GM18502 (cell line): ENCODE data around the gene PBX1.
"Not testable (repeated sequence)": the region's sequence is repeated elsewhere in the genome, so short reads cannot be mapped to it uniquely, and the experiment has no call there.

Source experiments
- ATAC-seq: cut with Tn5 transposase; IDR thresholded peaks from one replicate; pipeline ENCODE4 v1.9.1; 2021; ENCODE audit warnings: mild to moderate bottlenecking; ENCODE audit not compliant: unreplicated experiment, poor library complexity

Gene PBX1

DNA sequence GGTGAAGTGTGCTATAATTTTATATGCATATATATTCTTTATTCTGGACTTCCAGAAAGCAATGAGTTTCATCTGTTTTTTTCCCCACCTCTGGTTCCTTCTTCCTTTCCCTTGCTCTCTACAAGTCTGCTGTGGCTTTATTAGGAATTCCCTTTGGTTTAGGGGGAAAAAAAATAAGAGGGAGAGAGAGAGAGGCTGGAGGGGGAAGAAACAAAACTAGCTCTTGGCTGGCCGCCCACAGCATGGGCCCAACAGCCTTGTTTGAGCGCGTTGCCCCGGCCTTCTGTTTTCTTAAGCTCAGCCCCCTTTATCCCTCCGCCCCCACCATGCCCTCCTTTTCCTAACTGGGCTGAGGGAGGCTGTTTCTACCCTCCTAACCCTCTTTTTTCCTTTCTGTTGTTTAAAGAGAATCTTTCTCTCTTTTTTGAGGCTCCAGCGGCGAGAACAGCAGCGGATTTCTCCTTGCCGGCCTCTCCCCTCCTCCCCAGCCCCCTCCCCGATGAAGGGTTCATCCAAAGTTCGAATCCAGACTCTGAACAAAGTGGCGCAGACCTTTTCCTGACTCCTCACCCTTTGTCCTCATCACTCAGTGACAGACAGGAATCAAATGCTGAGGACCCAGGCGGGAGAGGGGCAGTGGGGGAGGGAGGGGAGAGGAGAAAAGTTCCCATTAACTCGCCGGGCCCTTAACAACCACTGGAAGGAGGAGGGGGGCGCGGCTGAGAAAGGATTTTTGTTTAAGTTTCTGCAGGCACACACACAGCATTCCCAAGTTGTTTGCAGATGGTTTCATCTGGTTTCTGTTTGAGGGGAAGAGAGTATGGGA lies 29.7 kb downstream of the PBX1 start:
- no peak for ATAC-seq

DNA sequence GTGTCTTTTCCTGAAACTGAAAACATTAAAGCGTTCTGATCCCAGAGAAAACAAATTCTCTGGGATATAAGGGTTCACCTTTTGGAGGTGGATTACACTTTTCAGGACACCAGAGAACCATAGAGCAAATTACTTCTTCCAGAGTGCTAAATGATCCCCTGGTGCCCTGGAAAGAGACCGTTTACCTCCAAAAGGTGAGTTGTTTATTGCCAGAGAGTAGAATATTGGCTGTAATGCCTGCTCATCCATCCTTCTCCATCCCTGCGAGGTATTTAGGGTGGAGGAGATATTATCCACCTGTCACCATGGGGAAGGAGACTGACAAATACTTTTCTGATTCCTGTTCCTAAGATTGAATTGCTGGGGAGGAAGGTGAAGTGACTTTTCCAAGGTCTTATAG lies 30.4 kb downstream of the PBX1 start:
- no peak for ATAC-seq

DNA sequence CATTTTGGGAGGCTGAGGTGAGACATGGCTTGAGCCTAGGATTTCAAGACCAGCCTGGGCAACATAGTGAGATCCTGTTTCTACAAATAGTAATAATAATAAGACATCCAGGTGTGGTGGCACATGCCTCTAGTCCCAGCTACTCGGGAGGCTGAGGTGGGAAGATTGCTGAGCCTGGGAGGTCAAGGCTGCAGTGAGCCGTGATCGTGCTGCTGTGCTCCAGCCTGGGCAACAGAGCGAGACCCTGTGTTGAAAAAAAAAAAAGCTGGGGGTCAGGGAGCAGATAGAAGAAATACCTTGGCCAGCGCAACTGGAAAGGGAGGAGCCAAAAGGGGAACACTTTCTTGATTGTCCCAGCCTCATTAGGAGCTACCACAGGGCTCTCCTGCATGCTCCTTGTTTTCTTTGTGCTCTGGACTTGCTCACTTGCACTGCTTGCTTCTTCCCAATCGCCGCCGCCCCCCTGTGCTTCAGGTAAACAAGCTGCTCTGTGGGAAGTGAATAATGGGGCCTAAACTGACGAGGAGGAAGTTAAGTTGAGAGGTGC lies 31.1 kb downstream of the PBX1 start:
- no peak for ATAC-seq

DNA sequence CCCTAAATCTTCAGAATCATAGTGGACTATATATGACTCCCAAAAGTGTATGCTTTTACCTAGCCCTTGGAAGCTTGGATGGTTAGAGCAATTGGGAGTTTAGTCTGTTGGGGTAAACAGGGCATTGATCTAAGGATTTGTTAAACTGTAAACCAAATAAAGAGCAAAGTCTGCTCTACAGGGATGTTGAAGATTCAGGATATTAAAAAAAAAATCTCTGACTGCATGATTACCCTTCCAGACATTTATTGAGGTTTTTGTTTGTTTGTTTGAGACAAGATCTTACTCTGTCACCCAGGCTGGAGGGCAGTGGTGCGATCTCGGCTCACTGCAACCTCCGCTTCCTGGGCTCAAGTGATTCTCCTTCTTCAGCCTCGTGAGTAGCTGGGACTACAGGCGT lies 31.6 kb downstream of the PBX1 start:
- no peak for ATAC-seq

DNA sequence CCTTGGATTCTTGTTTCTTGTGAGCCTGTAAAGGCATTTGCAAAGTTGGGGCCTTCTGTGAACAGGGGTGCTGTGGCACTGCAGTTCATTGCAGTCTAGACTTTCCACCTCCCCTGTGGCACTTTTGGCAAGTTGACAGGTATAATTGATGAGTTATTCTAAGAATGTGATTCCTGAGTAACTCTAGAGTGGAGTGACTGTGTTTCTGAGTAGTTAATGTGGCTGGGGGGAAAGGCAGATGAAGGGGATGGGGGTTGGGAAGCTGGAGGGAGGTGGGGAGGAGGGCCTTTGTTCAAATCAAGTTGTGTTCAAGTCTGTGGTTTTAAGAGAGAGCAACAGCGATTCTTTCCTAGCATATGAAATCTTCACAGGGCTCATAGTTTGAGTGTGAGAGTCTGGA lies 32.9 kb downstream of the PBX1 start:
- no peak for ATAC-seq

DNA sequence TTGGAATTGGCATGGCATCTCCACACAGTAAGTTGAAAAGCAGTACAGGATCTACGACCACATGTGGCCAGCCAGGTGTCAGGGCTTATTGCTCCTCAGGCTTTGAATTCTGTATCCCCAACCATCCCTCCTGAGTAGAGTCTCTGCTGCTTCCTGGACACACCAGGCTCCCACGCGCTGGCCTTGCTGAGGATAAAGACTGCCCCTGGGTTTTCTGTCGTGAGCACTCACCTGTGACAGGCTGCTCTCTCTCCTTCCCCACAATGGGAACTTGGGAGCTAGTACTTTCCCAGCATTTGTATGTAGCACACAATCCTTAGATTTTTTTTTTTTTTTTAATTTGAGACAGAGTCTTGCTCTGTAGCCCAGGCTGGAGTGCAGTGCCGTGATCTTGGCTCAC lies 33.6 kb downstream of the PBX1 start:
- ATAC-seq: no peak

DNA sequence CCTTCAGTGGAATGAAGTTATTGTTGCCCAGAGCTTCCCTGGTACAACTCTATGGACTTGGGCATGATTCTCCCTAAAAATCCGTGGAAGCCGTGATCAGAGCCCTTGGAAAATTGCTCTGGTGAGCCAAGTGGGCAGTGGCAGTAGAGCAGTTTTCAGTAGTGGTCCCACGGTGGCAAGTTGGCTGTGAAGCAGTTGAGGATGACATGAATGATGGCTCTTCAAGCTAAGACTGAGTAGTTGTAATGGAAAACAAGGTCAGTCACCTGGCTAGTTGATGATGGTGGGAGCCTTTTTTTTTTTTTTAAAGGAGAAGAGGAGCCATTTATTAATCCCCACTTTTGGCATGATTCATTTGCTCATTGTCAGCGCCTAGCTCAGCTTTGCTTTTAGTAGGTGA lies 36.2 kb downstream of the PBX1 start:
- no peak for ATAC-seq

DNA sequence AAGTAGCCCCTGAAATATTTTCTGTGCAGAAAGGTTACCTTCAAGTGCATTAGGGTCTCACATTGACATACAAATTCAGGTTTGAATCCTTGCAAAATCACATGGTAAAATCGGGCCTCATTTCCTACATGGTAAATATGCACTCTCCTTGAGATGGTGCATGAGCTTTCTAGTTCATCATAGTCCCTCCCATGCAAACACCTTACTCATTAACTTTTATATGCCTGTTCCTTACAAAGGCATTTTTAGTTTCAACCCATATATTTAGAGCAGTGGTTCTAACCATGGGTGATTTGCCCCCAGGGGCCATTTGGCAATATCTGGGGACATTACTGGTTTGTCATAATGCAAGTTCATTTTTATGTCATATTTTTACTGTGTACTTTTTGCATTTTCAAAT lies 37.2 kb downstream of the PBX1 start:
- no peak for ATAC-seq

DNA sequence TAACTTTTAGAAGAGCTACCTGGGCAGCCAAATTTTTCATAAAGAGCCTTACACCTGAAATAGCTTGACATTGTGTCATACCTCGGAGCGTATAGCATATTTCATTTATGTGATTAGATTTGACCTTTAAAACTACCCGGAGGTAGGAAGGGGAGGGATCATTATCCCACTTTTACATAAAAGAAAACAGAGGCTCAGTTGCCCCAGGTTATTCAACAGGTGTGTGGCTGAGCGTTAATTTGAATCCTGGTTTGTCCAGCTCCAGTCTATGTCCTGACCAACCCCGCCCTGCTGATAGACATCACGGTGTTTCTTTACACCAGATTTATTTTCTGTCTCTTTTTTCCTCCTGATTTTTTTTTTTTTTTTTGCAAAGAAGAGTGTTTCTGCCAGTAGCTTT lies 39.7 kb downstream of the PBX1 start:
- no peak for ATAC-seq

DNA sequence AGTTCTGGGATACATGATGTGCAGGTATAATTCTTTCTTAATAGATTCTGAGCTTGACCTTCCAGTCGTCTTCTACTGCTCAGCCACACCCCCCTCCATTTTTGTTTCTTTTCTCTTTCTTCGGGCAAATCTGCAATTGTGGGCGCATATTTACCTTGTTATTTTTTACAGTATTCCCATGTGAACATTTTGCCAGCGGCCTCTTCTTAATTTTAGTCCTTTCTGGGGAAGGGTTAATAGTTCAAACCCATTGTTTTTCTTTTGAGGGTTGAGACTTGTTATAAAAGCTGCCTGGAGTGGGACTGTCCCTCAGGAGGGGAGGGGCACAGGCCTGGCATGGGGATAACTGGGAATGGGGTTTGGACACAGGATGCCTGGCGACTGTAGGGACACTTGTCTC lies 40.3 kb downstream of the PBX1 start:
- no peak for ATAC-seq

DNA sequence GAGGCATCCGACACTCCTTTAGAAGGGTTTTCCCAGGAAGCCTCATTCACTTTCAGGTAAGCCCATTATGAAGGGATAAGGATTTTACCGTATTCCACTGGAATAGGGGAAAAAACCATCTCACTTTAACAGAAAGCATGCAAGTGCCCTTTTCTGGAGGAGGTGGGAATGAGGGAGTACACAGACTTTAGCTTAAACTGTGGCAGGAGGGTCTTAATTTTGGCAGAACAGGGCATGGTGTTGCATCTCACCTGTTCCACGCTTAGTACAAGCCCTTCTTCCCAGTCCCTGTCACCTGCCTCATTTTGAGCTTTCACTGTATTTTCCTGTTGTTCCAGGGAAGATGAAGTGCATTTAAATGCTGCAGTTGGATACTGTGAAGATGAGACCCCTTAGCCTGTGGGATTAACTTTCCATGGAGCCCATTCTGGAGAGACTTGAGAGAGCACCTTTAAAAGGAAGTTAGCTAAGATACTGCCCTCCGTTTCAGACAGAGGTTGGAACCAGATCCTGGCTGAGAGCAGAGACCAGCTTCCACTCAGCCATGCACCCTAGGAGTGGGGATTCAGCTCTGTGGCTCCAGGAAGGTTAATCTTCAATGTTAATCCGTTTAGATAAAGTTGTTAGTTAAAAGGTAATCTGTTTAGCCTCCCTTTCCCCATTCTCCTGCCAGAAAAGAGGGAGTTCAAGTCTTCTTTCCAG lies 42.6 kb downstream of the PBX1 start:
- no peak for ATAC-seq

DNA sequence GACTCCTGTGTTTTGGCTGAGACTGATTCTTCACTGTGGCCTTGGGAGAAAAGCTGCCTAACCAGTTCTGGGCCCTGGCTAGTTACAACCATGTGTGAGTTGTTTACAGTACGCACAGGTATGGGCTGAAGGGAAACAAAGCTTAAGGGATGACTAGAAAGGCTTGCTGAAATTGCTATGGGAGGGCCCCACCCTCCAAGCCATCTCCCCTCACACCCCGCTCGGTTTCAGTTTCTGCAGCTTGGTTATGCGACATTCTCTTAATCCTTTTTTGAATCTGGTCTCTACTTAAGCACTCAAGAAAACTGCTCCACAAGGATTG lies 43.1 kb downstream of the PBX1 start:
- ATAC-seq: no peak

DNA sequence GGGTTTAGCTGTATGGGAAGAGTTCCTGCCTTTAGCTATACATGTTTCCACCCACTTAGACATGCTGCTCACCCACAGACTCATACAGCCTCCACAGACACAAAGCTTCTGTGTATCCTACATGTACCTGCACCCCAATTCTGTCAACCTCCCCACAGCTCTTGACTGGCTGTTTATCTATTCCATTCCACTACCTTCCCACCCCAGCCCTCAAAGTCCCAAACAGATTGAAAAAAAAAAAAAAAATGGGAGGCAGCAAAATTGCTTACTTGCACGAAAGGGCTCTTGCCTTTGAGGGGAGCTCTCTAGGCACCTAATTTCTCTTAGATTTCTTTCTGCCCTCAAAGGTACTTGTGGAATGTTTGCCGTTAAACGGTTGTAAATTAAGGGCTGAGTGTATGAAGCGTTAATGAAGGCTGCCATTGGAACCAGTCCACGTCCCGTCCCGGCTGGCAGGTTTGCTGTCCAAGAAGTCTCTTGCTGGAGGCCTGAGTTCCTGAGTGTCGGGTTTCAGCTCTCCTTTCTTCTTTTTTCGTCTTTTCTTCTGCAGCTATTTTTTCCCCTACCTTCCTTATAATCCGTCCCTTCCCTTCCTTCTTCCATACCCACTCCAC lies 43.6 kb downstream of the PBX1 start:
- ATAC-seq: no peak

DNA sequence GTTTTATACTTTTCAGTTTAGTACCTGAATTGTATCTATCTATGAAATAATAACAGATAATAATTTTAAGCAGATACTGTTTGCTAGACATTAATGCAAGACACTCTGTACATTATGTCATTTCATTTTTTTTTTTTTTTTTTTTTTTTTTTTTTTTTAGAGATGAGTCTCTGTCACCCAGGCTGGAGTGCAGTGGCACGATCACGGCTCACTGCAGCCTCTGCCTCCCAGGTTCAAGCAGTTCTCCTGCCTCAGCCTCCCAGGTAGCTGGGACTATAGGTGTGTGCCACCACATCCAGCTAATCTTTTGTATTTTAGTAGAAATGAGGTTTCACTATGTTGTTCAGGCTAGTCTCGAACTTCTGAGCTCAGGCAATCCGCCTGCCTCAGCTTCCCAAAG lies 44.8 kb downstream of the PBX1 start:
- ATAC-seq: not testable (repeated sequence)

DNA sequence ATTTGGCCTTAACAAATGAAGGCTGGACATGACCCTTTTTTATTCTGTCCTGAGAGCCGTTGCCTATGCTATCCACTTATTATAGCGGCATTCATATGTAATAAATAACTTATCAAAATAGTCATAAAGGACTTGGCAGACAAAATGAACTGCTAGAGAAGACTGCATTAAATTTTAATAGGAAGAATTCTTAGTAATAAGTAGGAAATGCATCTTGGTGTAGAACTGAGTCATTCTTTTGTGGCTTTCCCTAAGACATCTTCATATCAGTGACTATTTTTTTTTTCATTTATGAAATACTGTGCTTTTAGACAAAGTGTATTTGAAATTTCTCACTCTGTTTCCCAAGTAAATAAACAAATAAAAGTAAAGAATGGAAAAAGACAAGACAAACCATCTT lies 45.6 kb downstream of the PBX1 start:
- no peak for ATAC-seq

DNA sequence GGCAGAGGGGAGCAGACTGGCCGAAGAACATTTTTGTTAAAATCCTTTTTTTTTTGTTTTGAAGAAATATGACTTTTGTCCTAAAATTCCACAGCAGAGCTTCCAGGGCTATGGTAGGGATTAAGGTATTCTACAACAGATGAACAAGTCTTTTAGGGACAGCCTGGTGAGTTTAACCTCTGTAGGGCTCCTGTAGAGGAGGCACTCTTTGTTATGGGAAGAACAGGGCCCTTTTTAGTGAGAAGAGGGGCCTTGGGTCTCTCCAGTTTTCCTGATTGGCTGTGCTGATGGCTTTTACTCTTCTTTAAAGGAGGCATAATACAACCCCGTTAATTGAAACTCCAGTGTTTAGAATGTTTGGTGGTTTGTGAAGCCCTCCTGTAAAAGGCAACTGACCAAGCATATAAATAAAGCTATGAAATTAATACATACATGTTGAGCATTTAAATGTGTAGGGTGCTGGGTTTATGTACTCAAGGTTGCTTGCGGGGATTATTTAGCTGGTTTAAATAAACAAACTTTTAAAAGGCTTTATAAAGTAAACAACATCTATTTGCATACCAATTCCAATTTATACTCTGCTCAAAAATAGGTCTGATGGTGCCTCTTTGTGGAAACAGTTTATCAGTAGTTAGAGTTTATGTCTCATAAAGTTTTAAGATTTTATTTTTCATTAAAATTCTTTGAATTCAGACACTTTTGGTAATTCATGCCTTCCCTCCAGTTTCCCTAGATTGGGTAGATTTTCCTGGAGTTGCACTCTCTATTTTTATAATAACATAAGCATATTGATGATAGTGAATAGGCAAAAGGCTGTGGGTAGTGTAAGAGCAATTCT lies 46.5 kb downstream of the PBX1 start:
- no peak for ATAC-seq

DNA sequence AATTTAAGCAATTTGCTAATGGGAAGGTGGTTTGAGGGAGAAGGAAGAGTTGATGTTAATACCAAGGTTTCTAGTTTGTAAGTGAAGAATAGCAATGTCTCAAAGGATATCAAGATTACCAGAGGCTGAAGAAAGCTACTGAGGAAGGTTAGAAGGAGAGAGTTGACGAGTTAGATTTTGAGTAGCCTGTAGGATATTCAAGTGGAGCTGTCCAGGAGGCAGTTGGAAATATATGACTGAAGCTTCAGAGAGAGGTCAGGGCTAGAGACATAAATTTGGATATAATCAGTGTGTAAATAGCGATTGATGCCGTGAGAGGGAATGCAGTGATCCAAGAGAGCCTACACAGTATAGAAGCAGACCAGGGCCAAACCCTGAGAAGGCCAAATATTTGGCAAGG lies 48.4 kb downstream of the PBX1 start:
- ATAC-seq: no peak

DNA sequence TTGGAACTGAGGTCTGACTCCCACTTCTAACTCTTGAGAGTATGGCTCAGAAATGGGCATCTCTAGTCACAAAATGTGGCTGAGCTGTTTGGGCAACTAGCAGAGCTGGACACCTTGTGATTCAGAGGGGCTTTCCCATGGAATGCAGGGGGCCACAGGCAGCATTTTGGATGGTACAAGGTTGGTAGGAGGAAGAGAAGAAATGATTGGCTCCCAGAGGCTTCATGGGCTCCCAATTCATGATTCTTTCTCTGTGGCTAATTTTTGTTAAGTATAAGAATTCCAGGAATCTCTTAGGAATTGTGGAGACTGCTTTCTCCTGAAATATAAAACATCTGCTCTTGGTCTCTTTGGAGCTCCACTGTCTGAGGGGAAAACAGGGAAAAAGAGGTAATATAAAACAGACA lies 49.7 kb downstream of the PBX1 start:
- ATAC-seq: no peak

DNA sequence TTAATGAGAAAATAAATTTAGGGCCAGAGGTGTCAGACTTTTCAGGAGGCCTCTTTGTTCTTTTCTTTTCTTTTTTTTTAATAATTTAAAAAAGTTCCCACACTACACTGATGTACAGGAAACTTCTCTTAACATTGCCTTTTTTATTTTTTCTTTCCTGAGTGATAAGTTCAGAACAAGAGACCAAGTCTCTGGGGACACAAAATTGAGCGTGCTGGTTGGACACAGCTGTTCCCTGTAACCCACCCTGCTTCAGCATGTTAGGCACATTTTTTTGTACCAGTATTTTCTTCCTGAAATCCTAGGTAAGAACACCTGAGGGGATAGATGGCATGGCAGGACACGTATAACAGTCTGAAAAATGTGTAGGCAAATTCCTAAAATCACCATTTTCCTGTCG lies 50.1 kb downstream of the PBX1 start:
- no peak for ATAC-seq

DNA sequence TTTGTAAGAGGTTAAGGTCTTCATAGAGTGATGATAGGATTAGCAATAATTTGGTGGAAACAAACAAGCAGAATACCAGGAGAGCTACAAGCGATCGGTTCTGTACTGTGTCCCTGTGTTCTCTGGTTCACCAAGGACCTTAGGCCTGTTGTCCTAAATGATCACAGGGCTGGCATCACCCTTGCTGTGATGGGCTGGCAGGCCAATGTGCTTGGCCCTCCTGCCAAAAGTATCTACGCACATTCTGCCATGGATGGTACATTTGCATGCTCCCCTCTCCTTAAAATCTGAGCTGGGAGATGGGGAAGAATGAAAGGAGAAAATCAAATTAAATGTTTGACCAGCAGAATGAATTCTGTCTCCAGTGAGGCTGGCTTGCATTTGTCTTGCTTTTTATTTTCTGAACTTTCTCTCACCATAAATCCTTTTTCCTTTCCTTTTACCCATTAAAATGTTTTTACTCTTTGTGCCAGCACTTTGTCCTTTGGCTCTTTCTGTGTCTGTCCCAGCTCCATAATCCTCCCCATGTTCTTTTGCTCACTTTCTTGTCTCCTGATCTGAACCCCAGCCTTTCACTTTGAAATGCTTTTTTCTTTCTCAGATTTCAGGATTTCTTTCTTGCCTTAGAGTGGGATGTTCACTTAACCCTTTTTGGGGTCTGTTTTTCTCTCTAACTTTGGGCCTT lies 51.7 kb downstream of the PBX1 start:
- ATAC-seq: no peak
